T-helper 2 cell (primary cell): ENCODE data around the gene SMIM38.

Source experiments
- DNase-seq, 5 experiments: peaks; one replicate each; pipeline versions ENCODE4 v3.0.0 to v3.0.0-alpha.2; 2012 to 2022

The SMIM38 gene

GRCh38 chr11:69186316-69187260, 30.9 kb downstream of the SMIM38 start:
- DNase-seq, result no peak

- DNase-seq, result no peak
These were observed 31.9 kb downstream of the SMIM38 start for GRCh38 chr11:69187540-69188065.

GRCh38 chr11:69189059-69189458, 33.3 kb downstream of the SMIM38 start:
- no peak for DNase-seq

- no peak for DNase-seq
These were observed 35.2 kb downstream of the SMIM38 start for GRCh38 chr11:69190796-69191536.

- DNase-seq, result no peak
These were observed 36.6 kb downstream of the SMIM38 start for GRCh38 chr11:69192301-69192721.

- DNase-seq, result no peak
These were observed 37.4 kb downstream of the SMIM38 start for GRCh38 chr11:69193151-69193550.

GRCh38 chr11:69193629-69194028, 37.9 kb downstream of the SMIM38 start:
- DNase-seq, result no peak

- no peak for DNase-seq
These were observed 38.7 kb downstream of the SMIM38 start for GRCh38 chr11:69194396-69194795.

- DNase-seq, result no peak
These were observed 39.2 kb downstream of the SMIM38 start for GRCh38 chr11:69194956-69195355.

GRCh38 chr11:69195824-69196782, 40.4 kb downstream of the SMIM38 start:
- no peak for DNase-seq

GRCh38 chr11:69196783-69197169, 41.0 kb downstream of the SMIM38 start:
- DNase-seq, result no peak

- no peak for DNase-seq
These were observed 43.3 kb downstream of the SMIM38 start for GRCh38 chr11:69198891-69199582.

- no peak for DNase-seq
These were observed 44.0 kb downstream of the SMIM38 start for GRCh38 chr11:69199583-69200315.

GRCh38 chr11:69200331-69201065, 44.8 kb downstream of the SMIM38 start:
- DNase-seq, result no peak

GRCh38 chr11:69201066-69201365, 45.3 kb downstream of the SMIM38 start:
- DNase-seq, result no peak

- no peak for DNase-seq
These were observed 46.1 kb downstream of the SMIM38 start for GRCh38 chr11:69201764-69202370.

- no peak for DNase-seq
These were observed 46.9 kb downstream of the SMIM38 start for GRCh38 chr11:69202511-69203221.

GRCh38 chr11:69203381-69203780, 47.6 kb downstream of the SMIM38 start:
- no peak for DNase-seq

- no peak for DNase-seq
These were observed 48.1 kb downstream of the SMIM38 start for GRCh38 chr11:69203901-69204245.
